ENCODE results near the gene PKP4. TPM values are rescaled to one million over a fixed set of nuclear protein-coding genes. Genes with fewer than 3 reads are reported as not detected.

The PKP4 gene
- total RNA-seq, 2 donors from 2014 or later = 90.5 to 102 TPM

GRCh38 chr2:158504088-158504487 lies 47.3 kb downstream of the PKP4 start:
- 97 to 100% methylated on average over 2 to 3 of the region's 3 CpGs for WGBS, 2 experiments (ENCODE audit: insufficient coverage in 1 of 2, insufficient read length in 1 of 2)
- Mint-ChIP-seq H3K4me3 (no peak overlapping the region), H3K27ac (no peak overlapping the region), H3K27me3 (ENCODE audit: insufficient read depth) (no peaks in the 10 kb centered on the region), H3K4me1 (peaks cover 19% of the 10 kb centered on the region), H3K9me3 (no peaks in the 10 kb centered on the region), H3K36me3 (ENCODE audit: low read depth) (no peaks in the 10 kb centered on the region)
- no peak for DNase-seq
- H3K27ac ChIP-seq (ENCODE audit: low read depth, low read length) = no peak overlapping the region
- no peak overlapping the region for H3K9ac ChIP-seq (ENCODE audit: extremely low read depth, low read length, poor library complexity, severe bottlenecking)
- no peak overlapping the region for H3K4me3 ChIP-seq (ENCODE audit: low read length)
- no peaks in the 10 kb centered on the region for H3K27me3 ChIP-seq (ENCODE audit: control insufficient read depth, insufficient read depth, low read length, poor library complexity, severe bottlenecking)
- TF ChIP-seq CTCF (conservative IDR thresholded peaks at IDR 0.05) = no peak
- H3K4me1 ChIP-seq (ENCODE audit: control insufficient read depth, insufficient read depth, low read length) = peaks cover 2% of the 10 kb centered on the region
- no peaks in the 10 kb centered on the region for H3K36me3 ChIP-seq (ENCODE audit: control insufficient read depth, insufficient read depth, low read length)
- no peaks in the 10 kb centered on the region for H3K9me3 ChIP-seq (ENCODE audit: control insufficient read depth, low read length)

DNA sequence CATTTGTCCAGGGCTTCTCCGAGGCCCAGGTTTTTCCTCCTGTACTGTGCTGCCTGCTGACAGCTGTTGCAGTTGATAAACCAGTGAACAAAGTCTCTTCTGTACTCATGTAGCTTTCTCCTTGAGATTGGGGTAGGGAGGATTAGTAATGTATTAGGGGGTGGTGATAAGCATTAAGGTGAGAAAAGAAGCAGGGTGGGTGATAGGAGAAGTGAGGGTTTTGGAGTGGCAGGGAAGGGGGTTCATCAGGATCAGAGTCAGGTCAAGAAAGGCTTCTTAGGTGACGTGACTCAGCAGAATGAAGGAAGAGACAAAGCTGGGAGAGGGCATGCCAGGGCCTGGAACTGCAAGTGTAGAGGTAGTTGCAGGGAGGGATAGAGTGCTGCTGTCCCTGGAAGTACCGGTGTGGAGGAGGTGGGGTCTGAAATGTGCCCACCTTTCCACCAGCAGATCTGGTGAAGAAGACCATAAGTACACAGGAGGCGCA lies 48.7 kb downstream of the PKP4 start:
- no peak overlapping the region for H3K9ac ChIP-seq (ENCODE audit: extremely low read depth, low read length, poor library complexity, severe bottlenecking)
- no peak for TF ChIP-seq CTCF (conservative IDR thresholded peaks at IDR 0.05)
- Mint-ChIP-seq H3K27ac (peak overlapping the region; percentile 93), H3K9me3 (no peaks in the 10 kb centered on the region), H3K36me3 (ENCODE audit: low read depth) (no peaks in the 10 kb centered on the region), H3K4me1 (peaks cover 19% of the 10 kb centered on the region), H3K27me3 (ENCODE audit: insufficient read depth) (no peaks in the 10 kb centered on the region), H3K4me3 (no peak overlapping the region)
- DNase-seq = peak; percentile 61
- H3K4me1 ChIP-seq (ENCODE audit: control insufficient read depth, insufficient read depth, low read length) = peaks cover 2% of the 10 kb centered on the region
- H3K27ac ChIP-seq (ENCODE audit: low read depth, low read length) = no peak overlapping the region
- H3K36me3 ChIP-seq (ENCODE audit: control insufficient read depth, insufficient read depth, low read length) = no peaks in the 10 kb centered on the region
- WGBS, 2 experiments (ENCODE audit: insufficient coverage in 1 of 2, insufficient read length in 1 of 2) = 88 to 95% methylated on average over 3 to 4 of the region's 4 CpGs
- no peak overlapping the region for H3K4me3 ChIP-seq (ENCODE audit: low read length)
- H3K9me3 ChIP-seq (ENCODE audit: control insufficient read depth, low read length) = no peaks in the 10 kb centered on the region
- H3K27me3 ChIP-seq (ENCODE audit: control insufficient read depth, insufficient read depth, low read length, poor library complexity, severe bottlenecking) = no peaks in the 10 kb centered on the region

GRCh38 chr2:158507141-158507540 lies 50.4 kb downstream of the PKP4 start:
- no peaks in the 10 kb centered on the region for H3K36me3 Mint-ChIP-seq (ENCODE audit: low read depth)
- H3K27ac ChIP-seq (ENCODE audit: low read depth, low read length) = no peak overlapping the region
- no peak overlapping the region for H3K4me3 ChIP-seq (ENCODE audit: low read length)

More at GRCh38 chr2:158507141-158507540, 50.4 kb downstream of the PKP4 start:
- Mint-ChIP-seq H3K27me3 (ENCODE audit: insufficient read depth) (no peaks in the 10 kb centered on the region), H3K9me3 (no peaks in the 10 kb centered on the region), H3K27ac (no peak overlapping the region), H3K4me1 (peaks cover 19% of the 10 kb centered on the region), H3K4me3 (no peak overlapping the region)
- no peaks in the 10 kb centered on the region for H3K9me3 ChIP-seq (ENCODE audit: control insufficient read depth, low read length)
- peaks cover 2% of the 10 kb centered on the region for H3K4me1 ChIP-seq (ENCODE audit: control insufficient read depth, insufficient read depth, low read length)
- no peak for TF ChIP-seq CTCF (conservative IDR thresholded peaks at IDR 0.05)
- H3K36me3 ChIP-seq (ENCODE audit: control insufficient read depth, insufficient read depth, low read length) = no peaks in the 10 kb centered on the region
- no peak for DNase-seq
- 91 to 97% methylated on average over 4 of the region's 4 CpGs for WGBS, 2 experiments (ENCODE audit: insufficient coverage in 1 of 2, insufficient read length in 1 of 2)
- H3K27me3 ChIP-seq (ENCODE audit: control insufficient read depth, insufficient read depth, low read length, poor library complexity, severe bottlenecking) = no peaks in the 10 kb centered on the region
- H3K9ac ChIP-seq (ENCODE audit: extremely low read depth, low read length, poor library complexity, severe bottlenecking) = no peak overlapping the region

All from endodermal cell (in vitro differentiated cells).